Stimulated activated CD8-positive, alpha-beta memory T cell treated with anti-CD3 and anti-CD28 coated beads, Interleukin-12 subunit alpha, Interleukin-12 subunit beta, amount 100 ng/mL, for 24 hours (primary cell): ENCODE results near the gene DNER.
"Not testable (repeated sequence)": the region's sequence is repeated elsewhere in the genome, so short reads cannot be mapped to it uniquely, and the experiment has no call there.

Experiments used
- DNase-seq: peaks from one replicate; pipeline ENCODE4 v3.0.0-alpha.2; 2020; ENCODE audit errors: extremely low read depth

The DNER gene

DNA sequence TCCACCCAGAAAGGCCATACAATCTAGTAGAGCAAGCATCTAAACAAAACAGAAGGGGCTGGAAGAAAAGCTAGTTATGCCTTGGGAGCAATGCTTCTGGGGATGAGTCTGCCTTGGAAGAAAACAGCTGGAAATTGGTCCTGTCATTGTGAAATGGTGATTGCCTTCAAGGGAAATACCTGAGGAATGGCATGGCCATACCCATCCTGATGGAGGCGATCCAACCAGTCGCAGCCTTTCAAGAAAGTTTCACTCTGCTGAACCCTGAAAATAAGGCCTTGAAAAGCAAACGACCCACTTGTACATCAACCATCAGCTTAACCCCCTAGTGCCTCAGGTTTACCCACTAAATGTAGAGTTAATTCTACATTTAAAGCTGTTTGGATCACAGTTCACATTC, 370.7 kb downstream of the DNER start:
- no peak for DNase-seq

DNA sequence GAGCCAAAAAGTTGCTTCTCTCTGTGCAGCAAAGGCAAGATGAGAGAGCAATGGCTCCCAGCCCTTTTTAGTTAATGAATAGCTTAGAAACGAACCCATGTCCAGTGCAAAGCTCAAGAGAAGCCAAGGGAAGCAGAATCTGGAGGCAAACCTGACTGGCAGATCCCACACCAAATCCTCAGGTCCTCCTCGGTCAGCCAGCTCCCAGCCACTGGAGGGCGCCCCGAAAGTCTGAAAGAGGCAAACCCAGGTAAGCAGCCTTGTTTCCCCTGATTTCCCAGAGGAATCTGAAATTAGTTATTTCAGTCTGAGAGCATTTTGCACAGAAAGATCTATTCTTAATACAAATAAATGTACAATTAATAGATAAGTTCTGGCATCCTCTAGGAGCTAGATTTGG, 372.0 kb downstream of the DNER start:
- no peak for DNase-seq

DNA sequence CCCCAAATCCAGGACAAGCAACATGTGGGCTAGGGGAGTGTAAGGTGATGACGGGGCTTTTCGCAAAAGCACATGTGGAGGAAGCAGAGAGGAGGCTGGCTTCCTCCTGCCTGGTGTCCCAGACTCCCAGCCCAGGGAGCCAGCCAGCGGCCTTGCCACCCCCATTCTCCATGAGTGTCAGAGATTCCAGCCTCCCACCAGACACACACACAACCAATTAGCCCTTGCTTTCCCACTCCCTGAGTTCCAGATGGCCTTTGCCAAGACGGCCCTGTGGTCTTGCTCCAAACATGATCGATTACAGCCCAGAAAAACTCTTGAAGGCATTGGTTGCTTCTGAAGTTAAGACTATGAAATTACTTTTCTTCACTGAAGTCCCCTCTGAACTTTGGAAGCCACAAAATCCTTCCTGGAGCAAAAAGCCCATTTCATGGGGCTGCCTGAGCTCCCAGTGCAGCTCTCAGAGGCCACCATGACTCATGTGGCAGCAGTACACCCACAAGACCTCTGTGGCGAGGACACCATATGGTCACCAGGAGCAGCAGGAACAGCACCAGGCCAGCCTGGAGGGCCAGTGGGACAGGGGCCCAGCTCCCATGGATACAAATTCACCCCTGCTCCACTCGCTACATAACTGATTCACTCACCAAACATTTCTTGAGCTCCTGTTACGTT, 374.1 kb downstream of the DNER start:
- no peak for DNase-seq

DNA sequence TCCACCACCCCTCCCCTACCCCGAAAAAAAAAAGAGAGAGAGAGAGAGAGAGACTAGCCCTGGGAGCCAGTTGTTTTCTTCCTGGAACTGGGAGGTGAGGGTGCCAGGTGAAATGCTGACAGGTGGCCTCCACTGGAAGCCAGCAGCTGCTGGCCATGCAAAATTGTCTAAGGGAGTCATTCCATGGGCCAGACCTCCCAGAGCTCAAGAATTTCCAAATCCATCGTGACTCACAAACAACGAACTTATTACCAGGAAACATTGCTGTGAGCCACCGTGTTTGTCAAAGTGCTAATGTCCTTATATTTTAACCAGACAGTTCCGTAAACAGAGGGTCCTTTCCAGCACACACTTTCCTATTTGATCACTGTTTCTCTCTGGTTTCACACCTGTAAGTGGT, 374.7 kb downstream of the DNER start:
- no peak for DNase-seq

DNA sequence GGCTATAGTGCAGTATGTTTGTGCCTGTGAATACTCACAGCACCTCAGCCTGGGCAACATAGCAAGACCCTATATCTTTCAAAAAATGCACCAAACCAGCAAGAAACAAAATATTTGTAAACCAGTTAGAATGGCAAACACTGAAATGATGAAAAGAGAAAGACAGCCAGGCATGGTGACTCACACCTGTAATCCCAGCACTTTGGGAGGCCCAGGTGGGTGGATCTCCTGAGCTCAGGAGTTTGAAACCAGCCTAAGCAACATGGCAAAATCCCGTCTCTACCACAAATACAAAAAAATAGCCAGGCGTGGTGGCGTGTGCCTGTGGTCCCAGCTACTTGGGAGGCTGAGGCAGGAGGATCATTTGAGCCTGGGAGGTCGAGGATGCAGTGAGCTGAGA, 375.2 kb downstream of the DNER start:
- not testable (repeated sequence) for DNase-seq

DNA sequence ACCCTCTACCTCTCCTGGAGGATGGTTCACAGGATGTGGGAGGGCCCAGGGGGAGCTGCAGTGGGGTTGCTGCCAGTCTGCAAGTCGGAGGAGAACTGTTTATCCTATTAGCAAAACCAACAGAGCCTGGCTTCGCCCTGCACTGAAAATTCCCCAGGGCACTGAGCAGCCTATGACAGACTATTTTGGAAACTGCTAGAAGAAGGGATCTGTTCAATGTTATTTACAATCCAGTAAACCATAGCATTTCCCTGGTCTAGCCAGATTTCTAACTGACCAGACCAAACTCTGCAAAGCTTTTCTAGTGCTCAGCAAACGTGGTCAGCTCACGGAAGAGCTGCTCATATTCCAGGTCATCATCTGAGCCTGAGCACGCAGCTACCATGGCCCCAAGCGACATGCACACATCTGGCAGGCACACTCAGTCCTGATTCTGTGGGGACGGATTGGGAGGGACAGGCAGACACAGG, 378.4 kb downstream of the DNER start:
- no peak for DNase-seq

GRCh38 chr2:229335330-229335729, 379.0 kb downstream of the DNER start:
- DNase-seq: no peak

- no peak for DNase-seq
These were observed 383.4 kb downstream of the DNER start for GRCh38 chr2:229330952-229331351.

DNA sequence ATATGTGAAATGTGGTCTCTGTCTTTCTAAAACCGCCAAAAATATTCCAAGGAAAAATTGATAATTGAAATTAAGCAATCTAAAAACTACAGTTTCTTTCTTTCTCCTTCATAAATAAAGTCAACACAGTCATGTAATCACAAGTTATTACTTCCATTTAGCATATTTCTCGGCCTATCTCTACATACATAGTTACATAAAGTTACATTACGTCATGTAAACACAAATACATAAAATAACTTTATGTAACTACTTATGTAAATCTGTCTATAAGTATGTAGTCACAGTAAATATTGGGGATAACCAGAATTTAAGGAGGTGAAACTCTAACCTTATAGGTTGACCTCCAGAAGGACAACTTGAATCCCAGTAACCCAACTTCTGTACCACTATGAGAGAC, 394.8 kb downstream of the DNER start:
- DNase-seq: no peak

- DNase-seq: no peak
These were observed 400.2 kb downstream of the DNER start for GRCh38 chr2:229314117-229314516.

- no peak for DNase-seq
These were observed 400.8 kb downstream of the DNER start for GRCh38 chr2:229313591-229313990.
